Astrocyte of the hippocampus (primary cell): Measurements from ENCODE around the gene DLG2.
A peak's percentile ranks its signal among the peaks of the same experiment; 100 is the strongest.

Experiments used
- DNase-seq: peaks from one replicate; pipeline ENCODE4 v3.0.0; 2011; ENCODE audit warnings: low read depth, low spot score

The DLG2 gene

GRCh38 chr11:84671325-84671999 lies 955.7 kb downstream of the DLG2 start:
- DNase-seq, result peak; percentile 46

- DNase-seq, result no peak
These were observed 963.4 kb downstream of the DLG2 start for GRCh38 chr11:84663731-84664130.

- no peak for DNase-seq
These were observed 966.7 kb downstream of the DLG2 start for GRCh38 chr11:84660257-84660977.

GRCh38 chr11:84655712-84656111 lies 971.4 kb downstream of the DLG2 start:
- DNase-seq, result no peak

GRCh38 chr11:84648471-84648870 lies 978.7 kb downstream of the DLG2 start:
- DNase-seq, result no peak

GRCh38 chr11:84645988-84646694 lies 981.0 kb downstream of the DLG2 start:
- DNase-seq, result no peak

GRCh38 chr11:84642500-84642899 lies 984.6 kb downstream of the DLG2 start:
- DNase-seq, result no peak

- DNase-seq, result no peak
These were observed 992.8 kb downstream of the DLG2 start for GRCh38 chr11:84634309-84634708.

- DNase-seq, result no peak
These were observed 998.1 kb downstream of the DLG2 start for GRCh38 chr11:84628871-84629620.

- no peak for DNase-seq
These were observed 1000.9 kb downstream of the DLG2 start for GRCh38 chr11:84626256-84626655.

GRCh38 chr11:84612645-84613044 lies 1014.5 kb downstream of the DLG2 start:
- DNase-seq, result no peak

- no peak for DNase-seq
These were observed 1018.3 kb downstream of the DLG2 start for GRCh38 chr11:84608837-84609196.

- no peak for DNase-seq
These were observed 1018.9 kb downstream of the DLG2 start for GRCh38 chr11:84607975-84608836.

GRCh38 chr11:84594602-84595001 lies 1032.5 kb downstream of the DLG2 start:
- no peak for DNase-seq

- DNase-seq, result no peak
These were observed 1037.0 kb downstream of the DLG2 start for GRCh38 chr11:84590106-84590505.

GRCh38 chr11:84588131-84588829 lies 1038.9 kb downstream of the DLG2 start:
- DNase-seq, result no peak

- no peak for DNase-seq
These were observed 1044.0 kb downstream of the DLG2 start for GRCh38 chr11:84583106-84583505.

- DNase-seq, result no peak
These were observed 1046.1 kb downstream of the DLG2 start for GRCh38 chr11:84581083-84581482.

- no peak for DNase-seq
These were observed 1046.7 kb downstream of the DLG2 start for GRCh38 chr11:84580428-84580827.

GRCh38 chr11:84573868-84574267 lies 1053.3 kb downstream of the DLG2 start:
- no peak for DNase-seq
